Small intestine (tissue), 4 donors: ENCODE results near the gene WDR46. TPM values are rescaled to one million over a fixed set of nuclear protein-coding genes. Genes with fewer than 3 reads are reported as not detected.

ENCODE experiments used
- polyA plus RNA-seq, 4 donors: library from polyadenylated mRNA; stranded (reverse) in 3 of 4; unstranded in 1 of 4; fragments of 200-250 nt in 3 of 4; fragments of 120-200 nt in 1 of 4; gene quantifications; one replicate each; pipeline versions ENCODE4 v1.2.1 to v1.2.3, GENCODE V29; 2013
- donor health status: healthy with polysubstance abuse.
- donor health status: Bipolar disorder and iron deficiency.
- donor health status: healthy.

The WDR46 gene
- polyA plus RNA-seq, 4 donors, result 39.4 to 60.5 (median 43.5) TPM

Other genes starting within 250 kb of the WDR46 start
- gene HLA-DPA1, start 215.6 kb downstream of the WDR46 start, polyA plus RNA-seq, result 100 to 1,000 TPM in 1 of 4 donors, 10 to 100 TPM in 2, 1 to 10 TPM in 1; 9.4 to 179 (median 59.4) TPM
- 100 to 1,000 TPM in 1 of 4 donors, 10 to 100 TPM in 3; 14.3 to 150 (median 74.4) TPM for gene HLA-DPB1, start 213.2 kb downstream of the WDR46 start, polyA plus RNA-seq
- 1 to 10 TPM in 1 of 4 donors, under 1 TPM in 3; 0.27 to 7.5 (median 0.62) TPM for gene COL11A2, start 96.8 kb downstream of the WDR46 start, polyA plus RNA-seq
- gene RXRB, start 88.6 kb downstream of the WDR46 start, polyA plus RNA-seq, result 10 to 100 TPM; 26.3 to 43.2 (median 30.8) TPM
- 100 to 1,000 TPM in 2 of 4 donors, 10 to 100 TPM in 2; 38.9 to 162 (median 79.1) TPM for gene SLC39A7, start 88.4 kb downstream of the WDR46 start, polyA plus RNA-seq
- gene HSD17B8, start 84.6 kb downstream of the WDR46 start, polyA plus RNA-seq, result 10 to 100 TPM; 30.9 to 46.1 (median 33.0) TPM
- 10 to 100 TPM; 30.4 to 46.7 (median 41.8) TPM for gene RING1, start 80.7 kb downstream of the WDR46 start, polyA plus RNA-seq
- 10 to 100 TPM; 23.8 to 60.3 (median 48.0) TPM for gene VPS52, start 17.4 kb downstream of the WDR46 start, polyA plus RNA-seq
- gene RPS18, start 17.2 kb downstream of the WDR46 start, polyA plus RNA-seq, result 1,000 to 10,000 TPM; 2,947 to 6,778 (median 4,959) TPM
- gene B3GALT4, start 12.1 kb downstream of the WDR46 start, polyA plus RNA-seq, result 10 to 100 TPM in 3 of 4 donors, 1 to 10 TPM in 1; 6.9 to 15.4 (median 12.7) TPM
- gene PFDN6, start 362 bp upstream of the WDR46 start, polyA plus RNA-seq, result 100 to 1,000 TPM in 3 of 4 donors, 10 to 100 TPM in 1; 83.9 to 183 (median 147) TPM
- 10 to 100 TPM; 13.2 to 69.8 (median 25.2) TPM for gene RGL2, start 9.7 kb upstream of the WDR46 start, polyA plus RNA-seq
- 10 to 100 TPM; 33.8 to 85.2 (median 55.6) TPM for gene TAPBP, start 24.8 kb upstream of the WDR46 start, polyA plus RNA-seq
- gene ZBTB22, start 28.5 kb upstream of the WDR46 start, polyA plus RNA-seq, result 10 to 100 TPM; 10.7 to 17.2 (median 13.8) TPM
- 10 to 100 TPM; 19.5 to 34.7 (median 28.4) TPM for gene DAXX, start 33.7 kb upstream of the WDR46 start, polyA plus RNA-seq
- gene KIFC1, start 102.6 kb upstream of the WDR46 start, polyA plus RNA-seq, result 10 to 100 TPM in 2 of 4 donors, 1 to 10 TPM in 2; 3.1 to 23.2 (median 10.7) TPM
- gene PHF1, start 121.8 kb upstream of the WDR46 start, polyA plus RNA-seq, result 10 to 100 TPM; 32.2 to 67.6 (median 44.3) TPM
- 100 to 1,000 TPM; 129 to 255 (median 200) TPM for gene CUTA, start 128.9 kb upstream of the WDR46 start, polyA plus RNA-seq
- gene SYNGAP1, start 130.8 kb upstream of the WDR46 start, polyA plus RNA-seq, result 10 to 100 TPM in 1 of 4 donors, 1 to 10 TPM in 2, under 1 TPM in 1; 0.89 to 16.6 (median 5.6) TPM
- 1 to 10 TPM; 1.6 to 8.5 (median 3.5) TPM for gene ZBTB9, start 165.3 kb upstream of the WDR46 start, polyA plus RNA-seq